NCI-H2196 treated with DMSO at 0.1 percent for 48 hours (cell line): Measurements from ENCODE around the gene PRPS1.
"Not testable (repeated sequence)": the region's sequence is repeated elsewhere in the genome, so short reads cannot be mapped to it uniquely, and the experiment has no call there.

Source experiments
- DNase-seq: peaks from one replicate; lab custom pipeline; 2025; ENCODE audit not compliant: unreplicated experiment; lab: John Stamatoyannopoulos, UW

PRPS1 gene

GRCh38 chrX:107673933-107674479, 45.7 kb downstream of the PRPS1 start:
- no peak for DNase-seq

GRCh38 chrX:107674480-107675364, 46.4 kb downstream of the PRPS1 start:
- no peak for DNase-seq

- DNase-seq, result no peak
Observed at GRCh38 chrX:107675365-107675654, 47.0 kb downstream of the PRPS1 start.

- no peak for DNase-seq
Observed at GRCh38 chrX:107675823-107676555, 47.7 kb downstream of the PRPS1 start.

- DNase-seq, result no peak
Observed at GRCh38 chrX:107676559-107677378, 48.5 kb downstream of the PRPS1 start.

GRCh38 chrX:107677501-107677901, 49.2 kb downstream of the PRPS1 start:
- no peak for DNase-seq

GRCh38 chrX:107677909-107678308, 49.6 kb downstream of the PRPS1 start:
- no peak for DNase-seq

GRCh38 chrX:107678957-107679740, 50.8 kb downstream of the PRPS1 start:
- no peak for DNase-seq

- DNase-seq, result no peak
Observed at GRCh38 chrX:107682256-107682655, 53.9 kb downstream of the PRPS1 start.

- no peak for DNase-seq
Observed at GRCh38 chrX:107683124-107683895, 55.0 kb downstream of the PRPS1 start.

GRCh38 chrX:107683931-107684330, 55.6 kb downstream of the PRPS1 start:
- no peak for DNase-seq

- no peak for DNase-seq
Observed at GRCh38 chrX:107684956-107685385, 56.7 kb downstream of the PRPS1 start.

GRCh38 chrX:107685586-107685985, 57.3 kb downstream of the PRPS1 start:
- DNase-seq, result not testable (repeated sequence)

- no peak for DNase-seq
Observed at GRCh38 chrX:107686026-107686425, 57.7 kb downstream of the PRPS1 start.

- DNase-seq, result no peak
Observed at GRCh38 chrX:107686792-107687191, 58.5 kb downstream of the PRPS1 start.

GRCh38 chrX:107687445-107687844, 59.1 kb downstream of the PRPS1 start:
- DNase-seq, result no peak

- DNase-seq, result no peak
Observed at GRCh38 chrX:107691024-107691448, 62.7 kb downstream of the PRPS1 start.

GRCh38 chrX:107699616-107700015, 71.3 kb downstream of the PRPS1 start:
- DNase-seq, result no peak

- no peak for DNase-seq
Observed at GRCh38 chrX:107700317-107700774, 72.0 kb downstream of the PRPS1 start.
